ENCODE measurements around the gene ARHGAP31. TPM values are rescaled to one million over a fixed set of nuclear protein-coding genes. Genes with fewer than 3 reads are reported as not detected.

ARHGAP31 gene
- total RNA-seq, 2 donors from 2014 or later: 6.5 to 8.9 TPM

- no peak for DNase-seq
- Histone ChIP-seq H3K27ac (no peak overlapping the region), H3K27me3 (no peaks in the 10 kb centered on the region), H3K9me3 (no peaks in the 10 kb centered on the region), H3K4me1 (no peaks in the 10 kb centered on the region), H3K4me3 (no peak overlapping the region), H3K36me3 (no peaks in the 10 kb centered on the region), H3K9ac (ENCODE audit: low read depth in 2 of 2, low read length in 2 of 2) (no peak overlapping the region)
- intact Hi-C loops (cut with DNase I): no loop called here
- no peak for TF ChIP-seq CTCF (IDR thresholded peaks at IDR 0.05)
Observed at GRCh38 chr3:119420196-119420595, 126.0 kb downstream of the ARHGAP31 start.

GRCh38 chr3:119427669-119428068 is 133.5 kb downstream of the ARHGAP31 start:
- Histone ChIP-seq H3K27me3 (no peaks in the 10 kb centered on the region), H3K36me3 (peaks cover 12% of the 10 kb centered on the region), H3K9ac (ENCODE audit: low read depth in 2 of 2, low read length in 2 of 2) (no peak overlapping the region), H3K4me3 (no peak overlapping the region), H3K27ac (no peak overlapping the region), H3K9me3 (no peaks in the 10 kb centered on the region), H3K4me1 (no peaks in the 10 kb centered on the region)
- intact Hi-C loops (cut with DNase I): no loop called here
- TF ChIP-seq CTCF (IDR thresholded peaks at IDR 0.05): no peak
- no peak for DNase-seq

GRCh38 chr3:119428538-119428937 is 134.4 kb downstream of the ARHGAP31 start:
- Histone ChIP-seq H3K9me3 (no peaks in the 10 kb centered on the region), H3K27me3 (no peaks in the 10 kb centered on the region), H3K9ac (ENCODE audit: low read depth in 2 of 2, low read length in 2 of 2) (no peak overlapping the region), H3K4me3 (no peak overlapping the region), H3K27ac (no peak overlapping the region), H3K36me3 (peaks cover 18% of the 10 kb centered on the region), H3K4me1 (no peaks in the 10 kb centered on the region)
- intact Hi-C loops (cut with DNase I): no loop called here
- no peak for TF ChIP-seq CTCF (IDR thresholded peaks at IDR 0.05)
- no peak for DNase-seq

- H3K27me3 ChIP-seq: no peaks in the 10 kb centered on the region
- H3K4me1 ChIP-seq: no peaks in the 10 kb centered on the region
- H3K27ac ChIP-seq: no peak overlapping the region
- H3K9ac ChIP-seq (ENCODE audit: low read depth in 2 of 2, low read length in 2 of 2): no peak overlapping the region
- intact Hi-C loops (cut with DNase I): no loop called here
- H3K9me3 ChIP-seq: no peaks in the 10 kb centered on the region
- no peak for TF ChIP-seq CTCF (IDR thresholded peaks at IDR 0.05)
- H3K4me3 ChIP-seq: no peak overlapping the region
- DNase-seq: no peak
- H3K36me3 ChIP-seq: peaks cover 18% of the 10 kb centered on the region
Observed at GRCh38 chr3:119433613-119434325, 139.6 kb downstream of the ARHGAP31 start.

- no peaks in the 10 kb centered on the region for H3K27me3 ChIP-seq
- no peak overlapping the region for H3K9ac ChIP-seq (ENCODE audit: low read depth in 2 of 2, low read length in 2 of 2)
- DNase-seq: no peak
- no peaks in the 10 kb centered on the region for H3K9me3 ChIP-seq
- TF ChIP-seq CTCF (IDR thresholded peaks at IDR 0.05): no peak
- H3K27ac ChIP-seq: no peak overlapping the region
- no peak overlapping the region for H3K4me3 ChIP-seq
- H3K36me3 ChIP-seq: peaks cover 18% of the 10 kb centered on the region
- intact Hi-C loops (cut with DNase I): no loop called here
- no peaks in the 10 kb centered on the region for H3K4me1 ChIP-seq
Observed at GRCh38 chr3:119434703-119435102, 140.5 kb downstream of the ARHGAP31 start.

Data from colonic mucosa (tissue), 4 donors.